A673 (cell line): ENCODE data around the gene COA4.

ENCODE experiments used
- EZH2 ChIP-seq: fragments of 200-600 bp; sonication (generic); IDR thresholded peaks from 2 replicates; pipeline ENCODE4 v1.6.1; 2017; ENCODE audit warnings: borderline replicate concordance, low read depth, mild to moderate bottlenecking, mixed read lengths, antibody characterized with exemption, low read length; ENCODE audit not compliant: poor library complexity, severe bottlenecking
- TF ChIP-seq, protein P1 (sequence below): fragments of 300-800, 200-600 bp; sonication (generic); conservative IDR thresholded peaks from 2 replicates; pipeline ENCODE4 v1.5.1; 2017; ENCODE audit warnings: low read depth, mild to moderate bottlenecking, antibody characterized with exemption, low read length, moderate library complexity, mixed read lengths

DNA sequence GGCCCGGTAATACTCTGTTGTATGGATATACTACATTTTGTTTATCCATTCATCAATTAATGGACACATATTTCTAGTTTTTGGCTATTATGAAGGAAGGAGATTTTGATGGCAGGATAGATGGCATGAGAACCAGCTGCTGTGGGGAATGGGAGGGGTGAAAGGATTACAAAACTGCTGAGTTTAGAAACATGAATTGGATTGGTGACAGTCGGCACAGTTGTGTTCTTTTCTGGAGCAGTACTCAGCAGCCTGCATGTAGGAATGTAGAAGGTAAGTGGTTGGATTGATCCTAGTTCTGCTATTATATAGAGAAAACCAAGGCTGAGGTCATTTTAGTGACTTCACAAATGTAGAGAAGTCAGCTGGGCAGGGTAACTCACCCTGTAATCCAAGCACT is 7.2 kb upstream of the COA4 start:
- TF ChIP-seq, protein P1, sequence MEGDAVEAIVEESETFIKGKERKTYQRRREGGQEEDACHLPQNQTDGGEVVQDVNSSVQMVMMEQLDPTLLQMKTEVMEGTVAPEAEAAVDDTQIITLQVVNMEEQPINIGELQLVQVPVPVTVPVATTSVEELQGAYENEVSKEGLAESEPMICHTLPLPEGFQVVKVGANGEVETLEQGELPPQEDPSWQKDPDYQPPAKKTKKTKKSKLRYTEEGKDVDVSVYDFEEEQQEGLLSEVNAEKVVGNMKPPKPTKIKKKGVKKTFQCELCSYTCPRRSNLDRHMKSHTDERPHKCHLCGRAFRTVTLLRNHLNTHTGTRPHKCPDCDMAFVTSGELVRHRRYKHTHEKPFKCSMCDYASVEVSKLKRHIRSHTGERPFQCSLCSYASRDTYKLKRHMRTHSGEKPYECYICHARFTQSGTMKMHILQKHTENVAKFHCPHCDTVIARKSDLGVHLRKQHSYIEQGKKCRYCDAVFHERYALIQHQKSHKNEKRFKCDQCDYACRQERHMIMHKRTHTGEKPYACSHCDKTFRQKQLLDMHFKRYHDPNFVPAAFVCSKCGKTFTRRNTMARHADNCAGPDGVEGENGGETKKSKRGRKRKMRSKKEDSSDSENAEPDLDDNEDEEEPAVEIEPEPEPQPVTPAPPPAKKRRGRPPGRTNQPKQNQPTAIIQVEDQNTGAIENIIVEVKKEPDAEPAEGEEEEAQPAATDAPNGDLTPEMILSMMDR, result no peak
- no peak for TF ChIP-seq EZH2
